ENCODE data around the gene KIF1A.

KIF1A gene

DNA sequence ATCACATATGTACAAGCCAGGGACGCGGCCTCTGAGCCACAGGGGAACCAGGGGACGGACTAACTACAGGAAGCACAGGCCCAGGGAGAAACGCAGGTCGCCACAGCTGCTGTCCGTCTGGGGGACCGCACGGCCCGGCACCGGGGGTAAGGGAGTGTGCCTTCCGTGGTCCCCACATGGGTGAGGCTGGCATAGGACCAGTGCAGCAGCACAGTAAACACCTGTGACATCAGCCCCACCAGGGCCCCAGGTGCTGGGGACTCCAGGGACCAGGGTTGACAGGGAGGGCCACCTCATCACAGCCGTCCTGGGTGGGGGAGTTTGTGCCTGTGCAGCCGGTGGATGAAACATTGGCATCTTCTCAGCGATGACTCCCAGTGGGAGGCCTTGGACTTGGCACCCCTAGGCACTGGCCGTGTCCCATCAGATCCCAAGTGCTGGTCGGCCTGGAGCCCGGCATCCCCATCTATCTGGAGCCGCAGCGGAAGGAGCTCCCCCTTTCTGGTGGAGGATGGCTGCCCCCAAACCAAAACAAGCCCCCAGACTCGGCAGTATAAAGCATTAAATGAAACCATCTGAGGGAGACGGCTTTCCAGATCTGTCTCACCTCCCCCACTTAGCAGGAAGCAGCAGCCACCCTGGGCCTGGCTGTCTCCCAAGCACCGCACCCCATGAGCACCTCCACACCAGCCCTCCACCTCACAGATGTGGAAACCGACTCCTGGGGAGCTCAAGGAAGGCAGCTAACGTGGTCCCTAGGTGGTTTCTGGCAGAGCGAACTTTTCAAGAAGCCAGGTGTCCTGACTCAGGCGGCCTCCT, 105.9 kb downstream of the KIF1A start:
- Histone ChIP-seq H3K36me3 (ENCODE audit: control insufficient read depth, insufficient read depth, low read length) (no peaks in the 10 kb centered on the region), H3K4me3 (replicated peaks; ENCODE audit: low read depth, low read length) (no peak overlapping the region), H3K27me3 (replicated peaks; ENCODE audit: control insufficient read depth, insufficient read depth, low read length) (peaks cover 3% of the 10 kb centered on the region; the same call in 1 of the 2 replicates)
- TF ChIP-seq, protein P1, sequence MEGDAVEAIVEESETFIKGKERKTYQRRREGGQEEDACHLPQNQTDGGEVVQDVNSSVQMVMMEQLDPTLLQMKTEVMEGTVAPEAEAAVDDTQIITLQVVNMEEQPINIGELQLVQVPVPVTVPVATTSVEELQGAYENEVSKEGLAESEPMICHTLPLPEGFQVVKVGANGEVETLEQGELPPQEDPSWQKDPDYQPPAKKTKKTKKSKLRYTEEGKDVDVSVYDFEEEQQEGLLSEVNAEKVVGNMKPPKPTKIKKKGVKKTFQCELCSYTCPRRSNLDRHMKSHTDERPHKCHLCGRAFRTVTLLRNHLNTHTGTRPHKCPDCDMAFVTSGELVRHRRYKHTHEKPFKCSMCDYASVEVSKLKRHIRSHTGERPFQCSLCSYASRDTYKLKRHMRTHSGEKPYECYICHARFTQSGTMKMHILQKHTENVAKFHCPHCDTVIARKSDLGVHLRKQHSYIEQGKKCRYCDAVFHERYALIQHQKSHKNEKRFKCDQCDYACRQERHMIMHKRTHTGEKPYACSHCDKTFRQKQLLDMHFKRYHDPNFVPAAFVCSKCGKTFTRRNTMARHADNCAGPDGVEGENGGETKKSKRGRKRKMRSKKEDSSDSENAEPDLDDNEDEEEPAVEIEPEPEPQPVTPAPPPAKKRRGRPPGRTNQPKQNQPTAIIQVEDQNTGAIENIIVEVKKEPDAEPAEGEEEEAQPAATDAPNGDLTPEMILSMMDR (IDR thresholded peaks at IDR 0.05; ENCODE audit: insufficient read depth, low read length, poor library complexity, severe bottlenecking): no peak
- no peak for DNase-seq (ENCODE audit: extremely low read depth, insufficient read length)

DNA sequence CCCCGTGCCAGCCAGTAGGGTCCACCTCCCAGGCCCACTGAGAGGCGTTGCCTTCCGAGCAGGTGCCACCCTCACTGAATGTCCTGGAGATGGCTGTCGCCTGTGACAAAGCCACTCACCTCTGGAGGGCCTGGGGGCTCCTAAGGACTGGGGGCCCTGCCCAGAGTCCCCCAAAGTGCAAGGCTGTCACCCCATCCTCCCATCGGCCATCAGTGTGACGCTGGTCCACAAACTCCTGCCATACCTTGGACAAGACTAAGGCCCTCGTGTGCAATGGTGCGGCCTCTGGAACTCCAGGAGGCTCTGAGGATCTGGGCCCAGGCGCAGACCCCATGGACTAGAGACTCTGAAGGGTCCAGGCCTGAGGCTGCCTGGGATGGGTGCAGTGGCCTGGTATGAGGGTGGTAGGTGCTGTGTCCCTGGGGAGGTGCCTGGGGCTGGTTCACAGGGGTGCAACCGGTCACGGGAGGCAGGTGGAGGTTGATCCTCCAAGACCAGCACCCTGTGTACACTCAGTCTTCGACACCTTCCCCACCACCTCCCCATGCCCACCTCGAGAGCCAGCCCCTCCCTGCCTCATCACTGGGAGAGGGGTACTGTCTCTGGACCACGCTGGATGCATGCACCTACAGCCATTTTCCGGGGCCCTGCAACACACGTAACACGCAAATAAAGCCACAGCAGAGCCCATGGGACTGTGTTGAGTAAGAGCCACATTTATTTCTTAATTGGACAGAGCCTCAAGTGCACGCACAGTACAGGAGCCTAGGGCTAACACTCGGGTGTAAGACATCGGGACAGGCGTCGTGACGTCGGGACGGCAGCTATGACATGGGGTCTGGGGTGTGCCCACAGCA, 106.7 kb downstream of the KIF1A start:
- TF ChIP-seq, protein P1 (IDR thresholded peaks at IDR 0.05; ENCODE audit: insufficient read depth, low read length, poor library complexity, severe bottlenecking): no peak

DNA sequence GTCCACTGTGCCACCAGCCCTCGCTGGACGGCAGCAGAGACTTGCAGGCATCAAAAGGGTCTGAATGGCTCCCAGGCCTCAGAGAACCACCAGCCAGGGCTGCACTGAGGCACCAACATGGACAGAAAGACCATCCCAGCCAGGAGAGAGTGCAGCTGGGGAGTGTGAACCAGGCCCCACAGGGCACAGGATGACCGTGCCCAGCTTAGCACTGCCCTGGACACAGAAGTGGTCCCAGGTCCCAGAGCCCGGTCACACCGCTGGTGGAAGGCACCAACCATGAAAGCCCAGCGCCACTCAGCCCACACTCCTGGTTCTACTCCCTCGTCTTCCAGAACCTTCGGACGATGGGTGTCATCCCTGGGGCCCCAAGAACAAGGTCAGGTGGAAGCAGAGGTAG, 107.9 kb downstream of the KIF1A start:
- H3K27me3 ChIP-seq (replicated peaks; ENCODE audit: control insufficient read depth, insufficient read depth, low read length): peaks cover 2% of the 10 kb centered on the region; the same call in 1 of the 2 replicates
- TF ChIP-seq, protein P1 (IDR thresholded peaks at IDR 0.05; ENCODE audit: insufficient read depth, low read length, poor library complexity, severe bottlenecking): no peak
- H3K36me3 ChIP-seq (ENCODE audit: control insufficient read depth, insufficient read depth, low read length): no peaks in the 10 kb centered on the region
- H3K4me3 ChIP-seq (replicated peaks; ENCODE audit: low read depth, low read length): no peak overlapping the region
- no peak for DNase-seq (ENCODE audit: extremely low read depth, insufficient read length)

More for the DNA sequence above, 106.7 kb downstream of the KIF1A start:
- no peak for DNase-seq (ENCODE audit: extremely low read depth, insufficient read length)
- Histone ChIP-seq H3K4me3 (replicated peaks; ENCODE audit: low read depth, low read length) (no peak overlapping the region), H3K36me3 (ENCODE audit: control insufficient read depth, insufficient read depth, low read length) (no peaks in the 10 kb centered on the region), H3K27me3 (replicated peaks; ENCODE audit: control insufficient read depth, insufficient read depth, low read length) (peaks cover 3% of the 10 kb centered on the region; the same call in 1 of the 2 replicates)

DNA sequence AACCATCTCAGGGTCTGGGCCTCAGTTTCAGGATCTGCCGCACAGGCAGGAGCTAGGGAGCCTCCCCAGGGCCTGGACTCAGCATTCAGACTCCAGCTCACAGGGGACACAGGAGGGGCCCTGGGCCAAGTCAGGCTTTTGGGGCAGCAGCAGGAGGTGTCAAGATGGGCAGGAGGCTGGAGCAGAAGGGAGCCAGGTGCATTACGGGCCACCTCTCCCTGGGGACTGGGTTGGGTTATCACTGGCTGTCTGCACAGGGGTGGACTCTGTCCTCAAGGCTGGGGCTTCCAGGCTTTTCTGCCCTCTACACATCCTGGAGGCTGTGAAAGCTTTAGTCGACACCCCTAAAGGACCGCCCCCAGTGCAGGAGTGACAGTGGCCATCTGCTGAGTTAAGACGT, 108.3 kb downstream of the KIF1A start:
- H3K36me3 ChIP-seq (ENCODE audit: control insufficient read depth, insufficient read depth, low read length): no peaks in the 10 kb centered on the region
- TF ChIP-seq, protein P1 (IDR thresholded peaks at IDR 0.05; ENCODE audit: insufficient read depth, low read length, poor library complexity, severe bottlenecking): no peak
- no peak overlapping the region for H3K4me3 ChIP-seq (replicated peaks; ENCODE audit: low read depth, low read length)
- DNase-seq (ENCODE audit: extremely low read depth, insufficient read length): no peak
- peaks cover 2% of the 10 kb centered on the region; the same call in 1 of the 2 replicates for H3K27me3 ChIP-seq (replicated peaks; ENCODE audit: control insufficient read depth, insufficient read depth, low read length)

DNA sequence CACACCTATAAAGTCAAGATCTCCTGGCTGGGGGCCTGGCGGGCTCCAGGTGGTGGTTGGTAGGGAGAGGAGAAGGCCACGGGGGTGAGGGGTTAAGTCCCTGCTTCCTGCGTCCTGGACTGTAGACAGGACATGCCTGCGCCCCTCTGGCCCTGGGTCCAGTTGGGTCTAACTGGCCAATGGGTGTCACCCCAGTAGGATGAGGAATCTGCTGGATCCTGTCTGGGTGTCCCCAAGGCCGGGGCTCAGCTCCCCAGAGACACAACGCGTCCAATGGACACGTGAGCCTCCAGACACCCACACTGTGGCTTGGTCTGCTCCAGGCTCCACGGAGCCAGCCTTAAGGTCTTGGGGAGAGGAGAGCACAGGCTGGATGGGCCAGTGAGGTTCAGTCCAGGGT, 108.7 kb downstream of the KIF1A start:
- no peak for DNase-seq (ENCODE audit: extremely low read depth, insufficient read length)
- Histone ChIP-seq H3K27me3 (replicated peaks; ENCODE audit: control insufficient read depth, insufficient read depth, low read length) (peaks cover 2% of the 10 kb centered on the region; the same call in 1 of the 2 replicates), H3K36me3 (ENCODE audit: control insufficient read depth, insufficient read depth, low read length) (no peaks in the 10 kb centered on the region), H3K4me3 (replicated peaks; ENCODE audit: low read depth, low read length) (no peak overlapping the region)
- TF ChIP-seq, protein P1 (IDR thresholded peaks at IDR 0.05; ENCODE audit: insufficient read depth, low read length, poor library complexity, severe bottlenecking): no peak

All from GM06990 (cell line).